Transverse colon (tissue), 4 donors: ENCODE measurements around the gene IFITM2. TPM values are rescaled to one million over a fixed set of nuclear protein-coding genes. Genes with fewer than 3 reads are reported as not detected.
"Not testable (repeated sequence)": the region's sequence is repeated elsewhere in the genome, so short reads cannot be mapped to it uniquely, and the experiment has no call there.

Experiments
- DNase-seq: peaks from one replicate; pipeline ENCODE4 v3.0.0-alpha.2; 2019
- H3K27ac ChIP-seq, 4 donors: fragments of 200-600 bp; sonication (generic); 2 replicates each; pipeline ENCODE4 v1.5.1; 2016 to 2018; ENCODE audit warnings: inconsistent platforms in 4 of 4
- H3K27me3 ChIP-seq: fragments of 200-600 bp; sonication (generic); 2 replicates; pipeline ENCODE4 v1.5.1; 2017; ENCODE audit warnings: inconsistent platforms
- H3K36me3 ChIP-seq, 4 donors: fragments of 200-600 bp; sonication (generic); 2 replicates each; pipeline ENCODE4 v1.5.1; 2017 to 2019; ENCODE audit warnings: inconsistent platforms in 4 of 4
- H3K4me1 ChIP-seq, 4 donors: fragments of 200-600 bp; sonication (generic); 2 replicates each; pipeline ENCODE4 v1.5.1; 2017 to 2020; ENCODE audit warnings: inconsistent platforms in 4 of 4
- H3K4me3 ChIP-seq, 4 donors: fragments of 200-600 bp; sonication (generic); 1 replicate in 1 of 4; 2 replicates in 3 of 4; pipeline versions ENCODE4 v1.5.1 to v1.6.1; 2017 to 2019; ENCODE audit warnings: inconsistent platforms in 4 of 4
- H3K9me3 ChIP-seq, 2 donors: fragments of 200-600 bp; sonication (generic); 2 replicates each; pipeline ENCODE4 v1.5.1; 2017 to 2019; ENCODE audit warnings: inconsistent platforms in 2 of 2
- EP300 ChIP-seq: sonication (generic); formaldehyde crosslinking; IDR thresholded peaks from one replicate; pipeline ENCODE4 v1.6.1; 2017; ENCODE audit warnings: antibody characterized with exemption, low read depth
- POLR2A ChIP-seq: fragments of 450-650 bp; IDR thresholded peaks from one replicate; pipeline ENCODE4 v1.6.1; 2016; ENCODE audit warnings: antibody characterized with exemption, mild to moderate bottlenecking, moderate library complexity
- POLR2AphosphoS5 ChIP-seq, 3 donors: sonication (generic); formaldehyde crosslinking; IDR thresholded peaks; one replicate each; pipeline ENCODE4 v1.6.1; 2016; ENCODE audit warnings: antibody characterized with exemption in 3 of 3
- WGBS, 2 donors: methylation state at CpG; one replicate each; pipeline ENCODE4 v1.1.5; 2018; ENCODE audit warnings: low coverage in 1 of 2; 5-methylcytosine and 5-hydroxymethylcytosine counted together
- in situ Hi-C, 4 donors: fragments of 200-750 bp; cut with MboI; loops; one replicate each; pipeline versions ENCODE4 v1.15.0 to v1.15.1; 2017; ENCODE audit warnings: low sequenced_read_pairs in 3 of 4, low pct_ligation_motif_present in 1 of 4, low pct_unique_long_range_greater_than_20kb in 1 of 4
- intact Hi-C: fragments of 100-400 bp; cut with DNase I; formaldehyde crosslinking; loops from one replicate; pipeline ENCODE4 v1.15.1; 2023; ENCODE audit warnings: low total_unique reads
- total RNA-seq, 4 donors: library from RNA; depleted of rRNA; stranded (reverse); fragments of >200 nt; gene quantifications; one replicate each; pipeline ENCODE4 v1.1.0, GENCODE V29; 2016
- TF ChIP-seq, protein P1 (sequence below), 5 experiments: fragments of 200-600 bp in 3 of 5; fragments of 450-650 bp in 2 of 5; sonication (generic) in 3 of 5; IDR thresholded peaks; 1 replicate in 2 of 5; 2 replicates in 3 of 5; pipeline ENCODE4 v1.5.1; 2016 to 2017; ENCODE audit warnings: antibody characterized with exemption in 5 of 5, inconsistent platforms in 3 of 5, mild to moderate bottlenecking in 2 of 5, moderate library complexity in 1 of 5

The IFITM2 gene
- total RNA-seq, 4 donors from 2014 or later, result 19.1 to 78.6 (median 49.8) TPM

- Histone ChIP-seq H3K9me3 (no peaks in the 10 kb centered on the region), H3K27me3 (peaks cover 12% of the 10 kb centered on the region), H3K36me3 (no peaks in the 10 kb centered on the region), H3K4me1 (peaks cover 17 to 58% (median 45%) of the 10 kb centered on the region in 4 donors), H3K27ac (peak overlapping the region; percentile 88 to 90 (median 89)), H3K4me3 (peak overlapping the region in 2 of 4 donors; percentile 2 to 15)
- in situ Hi-C loops (no loop called here), intact Hi-C loops (no loop called here)
- no peak for DNase-seq
- 66 to 69% methylated on average over 7 to 14 of the region's 14 CpGs for WGBS, 2 donors
- TF ChIP-seq, protein P1, sequence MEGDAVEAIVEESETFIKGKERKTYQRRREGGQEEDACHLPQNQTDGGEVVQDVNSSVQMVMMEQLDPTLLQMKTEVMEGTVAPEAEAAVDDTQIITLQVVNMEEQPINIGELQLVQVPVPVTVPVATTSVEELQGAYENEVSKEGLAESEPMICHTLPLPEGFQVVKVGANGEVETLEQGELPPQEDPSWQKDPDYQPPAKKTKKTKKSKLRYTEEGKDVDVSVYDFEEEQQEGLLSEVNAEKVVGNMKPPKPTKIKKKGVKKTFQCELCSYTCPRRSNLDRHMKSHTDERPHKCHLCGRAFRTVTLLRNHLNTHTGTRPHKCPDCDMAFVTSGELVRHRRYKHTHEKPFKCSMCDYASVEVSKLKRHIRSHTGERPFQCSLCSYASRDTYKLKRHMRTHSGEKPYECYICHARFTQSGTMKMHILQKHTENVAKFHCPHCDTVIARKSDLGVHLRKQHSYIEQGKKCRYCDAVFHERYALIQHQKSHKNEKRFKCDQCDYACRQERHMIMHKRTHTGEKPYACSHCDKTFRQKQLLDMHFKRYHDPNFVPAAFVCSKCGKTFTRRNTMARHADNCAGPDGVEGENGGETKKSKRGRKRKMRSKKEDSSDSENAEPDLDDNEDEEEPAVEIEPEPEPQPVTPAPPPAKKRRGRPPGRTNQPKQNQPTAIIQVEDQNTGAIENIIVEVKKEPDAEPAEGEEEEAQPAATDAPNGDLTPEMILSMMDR (IDR thresholded peaks at IDR 0.05), result no peak
- peak in 1 of 3 donors; percentile 28 for TF ChIP-seq POLR2AphosphoS5 (IDR thresholded peaks at IDR 0.05)
These were observed 4.6 kb downstream of the IFITM2 start for GRCh38 chr11:312092-312816.

GRCh38 chr11:313304-313786 lies 5.7 kb downstream of the IFITM2 start:
- WGBS, 2 donors, result 58% methylated on average over 4 of the region's 8 CpGs; no CpG with 5 or more reads in 1 of the 2 donors
- TF ChIP-seq, protein P1 (IDR thresholded peaks at IDR 0.05), result no peak
- no peak for TF ChIP-seq POLR2A
- no peak for TF ChIP-seq POLR2AphosphoS5 (IDR thresholded peaks at IDR 0.05)
- no peak for TF ChIP-seq EP300
- peaks cover 12% of the 10 kb centered on the region for H3K27me3 ChIP-seq
- in situ Hi-C loops, result no loop called here
- peaks cover 20 to 57% (median 45%) of the 10 kb centered on the region in 4 donors for H3K4me1 ChIP-seq
- no peak for DNase-seq
- intact Hi-C loops, result no loop called here
- no peaks in the 10 kb centered on the region for H3K9me3 ChIP-seq
- H3K4me3 ChIP-seq, result peak overlapping the region in 3 of 4 donors; percentile 39 to 49 (median 45)
- H3K36me3 ChIP-seq, result no peaks in the 10 kb centered on the region
- peak overlapping the region; percentile 88 to 90 (median 89) for H3K27ac ChIP-seq

- peaks cover 20 to 57% (median 44%) of the 10 kb centered on the region in 4 donors for H3K4me1 ChIP-seq
- DNase-seq, result peak; percentile 62
- TF ChIP-seq, protein P1 (IDR thresholded peaks at IDR 0.05), result peak in 1 of 5 experiments; percentile 17
- TF ChIP-seq POLR2A (peak; percentile 85), POLR2AphosphoS5 (IDR thresholded peaks at IDR 0.05) (peak; percentile 82 to 88 (median 83)), EP300 (no peak)
- H3K36me3 ChIP-seq, result no peaks in the 10 kb centered on the region
- peaks cover 12% of the 10 kb centered on the region for H3K27me3 ChIP-seq
- peak within 1 kb of the TSS; percentile 24 to 49 (median 42) for H3K4me3 ChIP-seq
- H3K9me3 ChIP-seq, result no peaks in the 10 kb centered on the region
- intact Hi-C loops (no loop called here), in situ Hi-C loops (no loop called here)
- peak within 1 kb of the TSS; percentile 88 to 90 (median 89) for H3K27ac ChIP-seq
- WGBS, 2 donors, result 0 to 4% methylated on average over 1 to 18 of the region's 18 CpGs
These were observed 6.4 kb downstream of the IFITM2 start, which contains the start of gene IFITM1 for GRCh38 chr11:313787-314553. IFITM1 (plus strand) TSS chr11:314040; CDS start chr11:314171, 131 bp downstream.

GRCh38 chr11:314554-314875 lies 6.9 kb downstream of the IFITM2 start:
- intact Hi-C loops, DNase-seq, in situ Hi-C loops, H3K9me3 ChIP-seq, H3K36me3 ChIP-seq: not testable (repeated sequence)
- WGBS, 2 donors, result 53% methylated on average over 3 of the region's 6 CpGs; no CpG with 5 or more reads in 1 of the 2 donors
- H3K27me3 ChIP-seq, result peaks cover 12% of the 10 kb centered on the region
- peak overlapping the region; percentile 24 to 49 (median 42) for H3K4me3 ChIP-seq
- H3K27ac ChIP-seq, result peak overlapping the region; percentile 88 to 90 (median 89)
- H3K4me1 ChIP-seq, result peaks cover 18 to 55% (median 39%) of the 10 kb centered on the region in 4 donors
